HUES64 (cell line): Measurements from ENCODE around the gene GRB2.

ENCODE experiments used
- H3K27ac ChIP-seq: 2 replicates; pipeline ENCODE4 v1.7.0; 2013; ENCODE audit warnings: low read depth, low read length, inconsistent platforms
- H3K27me3 ChIP-seq: 2 replicates; pipeline ENCODE4 v1.6.1; 2013; ENCODE audit warnings: mild to moderate bottlenecking, low read length; ENCODE audit not compliant: insufficient read depth
- H3K36me3 ChIP-seq: 2 replicates; pipeline ENCODE4 v1.6.1; 2013; ENCODE audit warnings: mild to moderate bottlenecking, low read length; ENCODE audit not compliant: insufficient read depth
- H3K4me1 ChIP-seq: 2 replicates; pipeline ENCODE4 v1.6.1; 2013; ENCODE audit warnings: mild to moderate bottlenecking, low read length, moderate library complexity; ENCODE audit not compliant: insufficient read depth
- H3K4me3 ChIP-seq: 2 replicates; pipeline ENCODE4 v1.5.1; 2013; ENCODE audit warnings: mild to moderate bottlenecking, low read length, moderate library complexity
- H3K9ac ChIP-seq: 2 replicates; pipeline ENCODE4 v1.6.1; 2013; ENCODE audit warnings: mild to moderate bottlenecking, low read depth, low read length
- H3K9me3 ChIP-seq: 2 replicates; pipeline ENCODE4 v1.6.1; 2013; ENCODE audit warnings: low read depth, low read length; ENCODE audit not compliant: insufficient read depth
- WGBS: fragments of 150-250, 120-280 bp; methylation state at CpG from one replicate; pipeline ENCODE4 v1.1.7; 2013; ENCODE audit warnings: missing lambda C conversion rate; 5-methylcytosine and 5-hydroxymethylcytosine counted together

The GRB2 gene

GRCh38 chr17:75316253-75316652, 89.2 kb downstream of the GRB2 start:
- Histone ChIP-seq H3K9me3 (no peaks in the 10 kb centered on the region), H3K4me1 (peaks cover 8% of the 10 kb centered on the region), H3K9ac (no peak overlapping the region), H3K27ac (no peak overlapping the region), H3K27me3 (no peaks in the 10 kb centered on the region), H3K4me3 (no peak overlapping the region), H3K36me3 (peaks cover 26% of the 10 kb centered on the region)
- 93% methylated on average over 5 of the region's 5 CpGs for WGBS

DNA sequence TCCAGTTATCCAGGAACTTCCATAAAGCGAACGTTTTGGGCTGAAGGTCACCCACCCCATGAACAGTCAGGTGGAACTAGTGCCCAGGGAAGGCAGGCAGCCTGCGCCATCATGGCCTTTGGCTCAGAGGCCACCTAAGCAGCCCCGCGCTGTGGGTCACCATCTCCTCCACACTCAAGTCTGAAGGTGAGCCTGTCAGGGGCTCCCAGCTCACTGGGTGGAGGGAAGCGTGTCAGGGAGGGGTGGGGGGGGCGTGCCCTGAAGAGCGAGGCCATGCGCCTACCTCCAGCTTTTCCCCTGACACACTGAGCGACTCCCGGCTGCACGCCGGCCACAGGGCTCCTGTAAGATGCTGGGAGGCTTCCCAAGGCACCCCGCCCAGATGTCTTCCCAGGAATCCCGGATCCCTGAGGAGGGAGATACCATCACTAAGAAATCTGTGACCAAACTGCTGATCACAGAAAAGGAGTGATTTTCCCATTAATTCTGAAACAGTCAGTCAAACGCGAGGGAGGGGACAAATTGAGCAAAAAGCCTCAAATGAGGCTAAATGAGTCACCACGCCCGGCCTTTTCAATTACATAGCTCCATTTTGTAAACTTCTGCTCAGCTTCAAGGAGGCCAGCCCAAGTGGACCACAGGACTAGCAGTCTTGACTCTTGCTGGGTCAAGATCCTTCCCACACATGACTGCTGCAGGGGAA, 89.8 kb downstream of the GRB2 start:
- Histone ChIP-seq H3K4me3 (no peak overlapping the region), H3K36me3 (peaks cover 20% of the 10 kb centered on the region), H3K9ac (no peak overlapping the region), H3K9me3 (no peaks in the 10 kb centered on the region), H3K4me1 (peaks cover 8% of the 10 kb centered on the region), H3K27me3 (no peaks in the 10 kb centered on the region), H3K27ac (no peak overlapping the region)
- WGBS: 89% methylated on average over 19 of the region's 19 CpGs

DNA sequence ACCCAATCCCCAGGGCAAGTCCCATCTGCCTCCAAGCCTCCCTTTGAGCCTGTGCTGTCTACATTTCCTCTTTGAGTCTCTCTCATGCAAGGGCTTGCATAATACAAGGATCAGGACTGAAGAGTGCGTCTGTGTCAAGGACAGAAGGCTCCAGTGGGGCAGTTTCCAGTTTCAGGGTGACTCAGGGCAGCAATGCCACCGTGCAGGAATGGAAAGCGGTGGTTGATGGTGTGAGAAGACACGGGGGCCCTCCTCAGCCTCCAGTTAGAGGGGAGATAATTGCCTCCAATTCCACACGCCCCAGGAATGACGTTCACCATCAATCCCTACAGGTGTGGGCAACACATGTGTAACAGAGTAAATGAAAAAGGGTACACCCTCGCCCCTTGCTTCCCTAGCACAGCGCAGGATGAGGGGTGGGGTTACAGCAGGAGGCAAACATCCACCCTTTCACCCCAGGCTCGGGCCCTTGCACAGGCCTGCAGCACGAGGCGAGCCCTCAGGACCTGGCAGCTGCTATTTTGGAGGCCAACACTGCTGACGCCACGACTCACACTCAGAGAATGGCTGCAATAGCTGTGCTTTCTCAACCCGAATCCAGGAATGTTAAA, 91.4 kb downstream of the GRB2 start:
- no peak overlapping the region for H3K4me3 ChIP-seq
- H3K36me3 ChIP-seq: peaks cover 8% of the 10 kb centered on the region
- H3K9ac ChIP-seq: no peak overlapping the region
- H3K27ac ChIP-seq: no peak overlapping the region
- H3K27me3 ChIP-seq: no peaks in the 10 kb centered on the region
- peaks cover 8% of the 10 kb centered on the region for H3K4me1 ChIP-seq
- no peaks in the 10 kb centered on the region for H3K9me3 ChIP-seq
- WGBS: 90% methylated on average over 14 of the region's 14 CpGs

GRCh38 chr17:75308732-75309629, 96.5 kb downstream of the GRB2 start:
- 88% methylated on average over 20 of the region's 20 CpGs for WGBS
- no peak overlapping the region for H3K27ac ChIP-seq

GRCh38 chr17:75307957-75308731, 97.3 kb downstream of the GRB2 start:
- H3K36me3 ChIP-seq: no peaks in the 10 kb centered on the region
- no peaks in the 10 kb centered on the region for H3K4me1 ChIP-seq
- H3K4me3 ChIP-seq: no peak overlapping the region
- WGBS: 88% methylated on average over 13 of the region's 13 CpGs
- H3K27me3 ChIP-seq: no peaks in the 10 kb centered on the region
- no peak overlapping the region for H3K27ac ChIP-seq
- H3K9ac ChIP-seq: no peak overlapping the region
- H3K9me3 ChIP-seq: no peaks in the 10 kb centered on the region

More at GRCh38 chr17:75308732-75309629, 96.5 kb downstream of the GRB2 start:
- no peak overlapping the region for H3K4me3 ChIP-seq
- no peaks in the 10 kb centered on the region for H3K4me1 ChIP-seq
- H3K27me3 ChIP-seq: no peaks in the 10 kb centered on the region
- no peaks in the 10 kb centered on the region for H3K9me3 ChIP-seq
- no peak overlapping the region for H3K9ac ChIP-seq
- H3K36me3 ChIP-seq: no peaks in the 10 kb centered on the region

DNA sequence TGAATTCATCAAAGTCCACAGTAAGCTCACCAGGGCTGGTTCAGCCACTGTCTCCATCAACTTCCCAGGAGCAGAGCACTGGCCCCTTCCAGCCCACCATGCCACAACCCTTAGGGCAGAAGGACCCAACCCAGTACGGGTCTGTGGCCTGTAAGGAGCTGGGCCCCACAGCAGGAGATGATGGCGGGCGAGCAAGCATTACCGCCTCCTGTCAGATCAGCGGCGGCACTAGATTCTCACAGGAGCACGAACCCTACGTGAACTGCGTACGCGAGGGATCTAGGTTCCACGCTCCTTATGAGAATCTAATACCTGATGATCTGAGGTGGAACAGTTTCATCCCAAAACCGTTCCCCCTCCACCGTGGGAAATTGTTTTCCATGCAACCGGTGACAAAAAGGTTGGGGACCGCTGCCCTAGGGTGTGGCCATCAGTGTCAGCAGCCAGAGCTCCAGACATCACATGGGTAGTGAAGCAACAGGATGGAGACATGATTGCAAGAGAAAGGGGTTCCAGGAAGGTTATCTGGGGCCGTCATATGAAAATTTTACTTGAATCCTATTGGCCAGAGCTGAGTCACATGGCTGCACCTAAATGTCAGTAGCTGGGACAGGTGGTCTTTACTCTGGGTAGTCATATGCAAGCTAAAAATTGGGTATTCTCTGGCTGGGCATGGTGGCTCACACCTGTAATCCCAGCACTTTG, 103.8 kb downstream of the GRB2 start:
- H3K9me3 ChIP-seq: no peaks in the 10 kb centered on the region
- no peaks in the 10 kb centered on the region for H3K36me3 ChIP-seq
- no peaks in the 10 kb centered on the region for H3K4me1 ChIP-seq
- H3K27ac ChIP-seq: no peak overlapping the region
- WGBS: 90% methylated on average over 17 of the region's 17 CpGs
- no peak overlapping the region for H3K4me3 ChIP-seq
- no peaks in the 10 kb centered on the region for H3K27me3 ChIP-seq
- H3K9ac ChIP-seq: no peak overlapping the region

DNA sequence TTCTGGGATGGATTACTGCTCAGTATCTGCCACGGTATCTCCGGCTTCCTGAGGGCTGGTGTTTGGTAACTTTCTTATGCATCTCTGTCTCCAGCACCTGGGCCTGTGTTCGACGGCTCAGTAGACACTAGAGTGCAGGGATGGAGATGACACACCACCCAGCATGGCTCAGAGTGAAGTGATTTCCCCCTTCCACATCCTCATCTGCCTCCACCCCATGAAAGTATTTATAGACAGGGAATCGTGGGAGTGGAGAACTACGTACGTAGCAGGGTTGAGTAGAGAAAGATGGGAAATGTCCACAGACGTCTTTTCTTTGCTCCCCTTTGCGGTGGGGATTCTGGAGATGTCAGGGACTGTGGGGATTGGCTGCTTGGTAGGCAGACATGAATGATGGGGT, 104.4 kb downstream of the GRB2 start:
- no peak overlapping the region for H3K27ac ChIP-seq
- no peaks in the 10 kb centered on the region for H3K36me3 ChIP-seq
- H3K4me1 ChIP-seq: no peaks in the 10 kb centered on the region
- no peak overlapping the region for H3K9ac ChIP-seq
- WGBS: 95% methylated on average over 9 of the region's 9 CpGs
- no peaks in the 10 kb centered on the region for H3K27me3 ChIP-seq
- H3K9me3 ChIP-seq: no peaks in the 10 kb centered on the region
- no peak overlapping the region for H3K4me3 ChIP-seq

- H3K9ac ChIP-seq: no peak overlapping the region
- no peaks in the 10 kb centered on the region for H3K27me3 ChIP-seq
- no peaks in the 10 kb centered on the region for H3K9me3 ChIP-seq
- H3K36me3 ChIP-seq: no peaks in the 10 kb centered on the region
- 93% methylated on average over 5 of the region's 7 CpGs for WGBS
- no peaks in the 10 kb centered on the region for H3K4me1 ChIP-seq
- H3K4me3 ChIP-seq: no peak overlapping the region
- no peak overlapping the region for H3K27ac ChIP-seq
Measured at GRCh38 chr17:75300280-75300679, 105.2 kb downstream of the GRB2 start.

DNA sequence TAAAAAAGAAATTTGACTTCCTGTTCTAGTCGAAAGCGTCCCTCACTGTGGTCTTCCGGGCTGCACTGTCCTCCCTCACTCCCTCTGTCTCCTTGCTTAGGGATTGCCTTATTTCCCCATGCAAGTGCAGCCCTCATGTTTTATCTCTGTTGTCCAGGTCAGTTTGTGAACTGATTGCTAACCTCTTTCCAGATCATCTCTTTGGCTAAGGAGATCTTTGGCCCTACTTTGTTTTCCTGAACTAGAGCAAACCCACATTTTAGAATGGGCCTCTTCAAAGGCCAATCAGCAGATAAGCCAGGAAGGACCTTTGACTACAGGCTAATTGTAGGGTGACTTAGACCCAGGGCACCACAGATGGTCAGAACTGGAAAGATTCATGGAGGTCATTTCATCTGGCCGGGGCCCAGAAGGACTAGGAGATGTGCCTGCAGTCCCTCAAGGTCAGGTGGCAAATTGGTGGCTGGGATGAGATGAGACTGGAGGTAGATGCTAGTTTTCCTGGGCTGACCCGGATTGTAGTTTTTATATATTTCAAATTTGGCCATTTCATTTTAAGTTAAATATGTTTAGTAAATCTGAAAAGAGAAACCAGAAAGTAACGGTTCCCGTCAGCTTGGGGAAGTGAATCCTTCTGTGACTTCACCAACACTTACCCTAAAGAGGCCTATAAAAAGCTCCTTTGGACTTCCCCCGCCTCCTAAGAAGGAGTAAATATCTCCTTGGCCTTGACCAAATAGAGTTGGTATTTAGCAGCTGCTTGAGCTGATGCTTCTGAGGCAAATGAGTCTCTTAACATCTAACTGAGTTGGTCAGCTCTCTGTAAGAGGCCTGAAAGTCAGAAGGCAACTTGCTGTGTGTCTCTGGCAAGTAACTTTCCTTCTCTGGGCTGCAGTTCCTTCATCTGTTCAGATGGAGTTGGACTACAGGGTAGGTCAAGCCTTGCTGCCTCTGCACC, 110.0 kb downstream of the GRB2 start:
- H3K4me3 ChIP-seq: no peak overlapping the region
- no peaks in the 10 kb centered on the region for H3K27me3 ChIP-seq
- no peaks in the 10 kb centered on the region for H3K36me3 ChIP-seq
- H3K9me3 ChIP-seq: no peaks in the 10 kb centered on the region
- WGBS: 94% methylated on average over 5 of the region's 8 CpGs
- H3K9ac ChIP-seq: no peak overlapping the region
- no peak overlapping the region for H3K27ac ChIP-seq
- H3K4me1 ChIP-seq: no peaks in the 10 kb centered on the region
